HepG2 (cell line): ENCODE data around the gene LBR. TPM values are rescaled to one million over a fixed set of nuclear protein-coding genes. Genes with fewer than 3 reads are reported as not detected.

Experiments used
- ATAC-seq: fragments of 200-7000 bp; cut with Tn5 transposase; 3 replicates; pipeline ENCODE4 v1.9.1; 2020; ENCODE audit warnings: mild to moderate bottlenecking, moderate library complexity
- BruUV-seq: library from RNA; stranded (reverse); fragments of 400-500 nt; replicated peaks from 2 replicates; lab custom pipeline; 2021; lab: Mats Ljungman, UMichigan
- CTCF ChIA-PET: fragments of 300-600 bp; formaldehyde crosslinking; extraction: SDS; loops from one replicate; lab custom pipeline; 2021; ENCODE audit warnings: low total read pairs, inconsistent platforms, low intra/inter-chr PET ratio; lab: Yijun Ruan, JAX
- POLR2A ChIA-PET: fragments of 350-600 bp; sonication (Branson Sonifier 250); formaldehyde crosslinking; loops from one replicate; lab custom pipeline; 2020; ENCODE audit warnings: antibody characterized with exemption, inconsistent platforms; lab: Yijun Ruan, JAX
- DNase-seq: peaks from one replicate; pipeline ENCODE4 v3.0.0-alpha.2; 2015; ENCODE audit warnings: low spot score
- FAIRE-seq: peaks from 3 replicates; lab custom pipeline; 2011; peaks lifted over from hg19 to GRCh38; lab: Jason Lieb, UNC
- H2AFZ ChIP-seq: one replicate; pipeline ENCODE4 v1.6.1; 2011; ENCODE audit warnings: low read length, inconsistent platforms
- H3K27ac ChIP-seq: fragments of 300-600 bp; 3 replicates; pipeline ENCODE4 v1.8.0; 2011; ENCODE audit warnings: mixed run types, mild to moderate bottlenecking, mixed read lengths, low read length, inconsistent platforms; ENCODE audit not compliant: insufficient read depth; ENCODE audit errors: extremely low read length
- H3K27me3 ChIP-seq, 2 experiments: fragments of 200-600 bp in 1 of 2; 2 replicates in 1 of 2; 3 replicates in 1 of 2; pipeline versions ENCODE4 v1.6.0 to v1.8.0; 2011; ENCODE audit warnings: low read length in 2 of 2, mild to moderate bottlenecking in 2 of 2, moderate library complexity in 2 of 2, inconsistent platforms in 1 of 2; ENCODE audit not compliant: insufficient read depth in 2 of 2, control insufficient read depth in 1 of 2
- H3K36me3 ChIP-seq, 2 experiments: fragments of 200-600 bp in 1 of 2; replicated peaks in 1 of 2; 2 replicates in 1 of 2; 3 replicates in 1 of 2; pipeline versions ENCODE4 v1.5.1 to v1.8.0; 2011; ENCODE audit warnings: low read length in 2 of 2, inconsistent platforms in 1 of 2; ENCODE audit not compliant: insufficient read depth in 2 of 2, control insufficient read depth in 1 of 2
- H3K4me1 ChIP-seq: 2 replicates; pipeline ENCODE4 v1.5.1; 2012; ENCODE audit warnings: low read length, inconsistent platforms; ENCODE audit not compliant: insufficient read depth
- H3K4me2 ChIP-seq: 2 replicates; pipeline ENCODE4 v1.6.0; 2011; ENCODE audit warnings: low read depth, low read length, inconsistent platforms
- H3K4me3 ChIP-seq, 3 experiments: fragments of 200-600 bp in 1 of 3; sonication (generic), shearing (Covaris generic) in 1 of 3; replicated peaks in 1 of 3; 2 replicates each; pipeline ENCODE4 v1.5.1; 2011 to 2016; ENCODE audit warnings: low read length in 3 of 3, inconsistent platforms in 2 of 3, low read depth in 2 of 3, mild to moderate bottlenecking in 2 of 3, control low read depth in 1 of 3, mixed read lengths in 1 of 3; ENCODE audit not compliant: insufficient read depth in 1 of 3
- H3K79me2 ChIP-seq: one replicate; pipeline ENCODE4 v1.6.1; 2011; ENCODE audit warnings: low read length, inconsistent platforms; ENCODE audit not compliant: insufficient read depth
- H3K9ac ChIP-seq: 2 replicates; pipeline ENCODE4 v1.6.0; 2011; ENCODE audit warnings: mild to moderate bottlenecking, low read depth, low read length, inconsistent platforms; ENCODE audit not compliant: insufficient read depth
- H3K9me3 ChIP-seq: 2 replicates; pipeline ENCODE4 v1.5.1; 2012; ENCODE audit warnings: mild to moderate bottlenecking, low read length
- H4K20me1 ChIP-seq: 2 replicates; pipeline ENCODE4 v1.6.0; 2011; ENCODE audit warnings: inconsistent platforms, mild to moderate bottlenecking, low read length, moderate library complexity; ENCODE audit not compliant: insufficient read depth
- ATF1 ChIP-seq: IDR thresholded peaks from 2 replicates; pipeline ENCODE4 v1.6.1; 2016; ENCODE audit warnings: mild to moderate bottlenecking, control low read depth
- CBFB ChIP-seq: sonication (generic); formaldehyde crosslinking; IDR thresholded peaks from 2 replicates; pipeline ENCODE4 v1.4.0; 2020; ENCODE audit warnings: missing genetic modification reagents
- KLF12 ChIP-seq: sonication (generic); formaldehyde crosslinking; IDR thresholded peaks from 2 replicates; pipeline ENCODE4 v1.4.0; 2020; ENCODE audit warnings: missing genetic modification reagents, borderline replicate concordance
- MAFK ChIP-seq, 2 experiments: IDR thresholded peaks in 1 of 2; conservative IDR thresholded peaks in 1 of 2; 2 replicates each; pipeline ENCODE4 v1.6.1; 2011; ENCODE audit warnings: improper control_type of control experiment in 2 of 2, low read length in 2 of 2
- PLRG1 ChIP-seq: fragments of 450-650 bp; conservative IDR thresholded peaks from 2 replicates; pipeline ENCODE4 v1.6.1; 2016
- SRY ChIP-seq: sonication (generic); formaldehyde crosslinking; IDR thresholded peaks from 2 replicates; pipeline ENCODE4 v1.8.0; 2022; ENCODE audit warnings: mild to moderate bottlenecking, missing genetic modification reagents
- TOPORS ChIP-seq: sonication (generic); formaldehyde crosslinking; IDR thresholded peaks from 2 replicates; pipeline ENCODE4 v1.8.0; 2023; ENCODE audit warnings: mild to moderate bottlenecking, missing genetic modification reagents
- ZBTB20 ChIP-seq: sonication (generic); formaldehyde crosslinking; IDR thresholded peaks from 2 replicates; pipeline ENCODE4 v1.8.1; 2023; ENCODE audit warnings: missing genetic modification reagents, low read depth, mild to moderate bottlenecking, borderline replicate concordance
- ZNF503 ChIP-seq: sonication (generic); formaldehyde crosslinking; IDR thresholded peaks from 2 replicates; pipeline ENCODE4 v1.4.0; 2020; ENCODE audit warnings: missing genetic modification reagents
- ZNF710 ChIP-seq: sonication (generic); formaldehyde crosslinking; IDR thresholded peaks from 2 replicates; pipeline ENCODE4 v1.5.0; 2020; ENCODE audit warnings: mild to moderate bottlenecking, missing genetic modification reagents, borderline replicate concordance
- ZNF766 ChIP-seq: sonication (generic); formaldehyde crosslinking; IDR thresholded peaks from 2 replicates; pipeline ENCODE4 v1.5.0; 2020; ENCODE audit warnings: missing genetic modification reagents, borderline replicate concordance
- ZNF792 ChIP-seq: IDR thresholded peaks from 2 replicates; pipeline ENCODE4 v1.6.1; 2016
- ZNF816 ChIP-seq: sonication (generic); formaldehyde crosslinking; IDR thresholded peaks from 2 replicates; pipeline ENCODE4 v1.8.0; 2022; ENCODE audit warnings: missing genetic modification reagents, mild to moderate bottlenecking, borderline replicate concordance
- ZSCAN20 ChIP-seq: sonication (generic); formaldehyde crosslinking; IDR thresholded peaks from 2 replicates; pipeline ENCODE4 v1.4.0; 2020; ENCODE audit warnings: missing genetic modification reagents, mild to moderate bottlenecking, borderline replicate concordance
- WGBS: methylation state at CpG from one replicate; pipeline ENCODE4 v1.1.6; 2017; ENCODE audit warnings: low lambda C conversion rate; 5-methylcytosine and 5-hydroxymethylcytosine counted together
- in situ Hi-C: cut with HindIII; loops from 2 replicates; pipeline ENCODE4 v1.10.0; 2017; ENCODE audit warnings: low pct_unique_long_range_greater_than_20kb; ENCODE audit not compliant: extremely low pct_ligation_motif_present
- intact Hi-C: fragments of 100-400 bp; cut with micrococcal nuclease; formaldehyde crosslinking; loops from one replicate; pipeline ENCODE4 v1.10.0; 2022; ENCODE audit not compliant: unreplicated experiment
- polyA plus RNA-seq, 8 experiments: library from polyadenylated mRNA; depleted of rRNA in 3 of 8; stranded (reverse) in 7 of 8; unstranded in 1 of 8; fragments of >200 nt; fragmentation: Illumina TruSeq in 4 of 8; extraction: Trizol in 4 of 8; gene quantifications; 2 replicates each; pipeline versions ENCODE4 v1.2.1 to v1.2.3, GENCODE V29; 2011 to 2016; ENCODE audit warnings: low read depth in 4 of 8, missing spikeins in 1 of 8, mixed read lengths in 1 of 8; ENCODE audit not compliant: insufficient read depth in 1 of 8
- total RNA-seq, 5 experiments: library from RNA; depleted of rRNA; stranded (reverse); fragments of >200 nt; fragmentation: Illumina TruSeq; extraction: Trizol; gene quantifications; 2 replicates each; pipeline ENCODE4 v1.2.3, GENCODE V29; 2016; ENCODE audit warnings: low read depth in 1 of 5

LBR gene
- total and polyA plus RNA-seq, 2 of the 13 experiments (the other 11 are each of a cell fraction or from before 2014, with no cell fraction given) = 38.9 to 76.7 TPM

GRCh38 chr1:225355863-225356262, 72.0 kb downstream of the LBR start:
- no peak overlapping the region for H3K9ac ChIP-seq
- no peak overlapping the region for H2AFZ ChIP-seq
- DNase-seq (no peak), ATAC-seq (no peak), FAIRE-seq (no peak)
- no peak overlapping the region for H3K27ac ChIP-seq
- POLR2A ChIA-PET = no interaction called here
- H3K4me3 ChIP-seq = no peak overlapping the region
- no TSS peak for BruUV-seq
- H3K36me3 ChIP-seq = no peaks in the 10 kb centered on the region
- WGBS = 42% methylated on average over 1 of the region's 1 CpG
- in situ Hi-C loops = no loop called here
- CTCF ChIA-PET = no interaction called here
- TF ChIP-seq KLF12 (CRISPR knock-in tag) (no peak), PLRG1 (no peak), ZNF766 (CRISPR knock-in tag) (no peak), TOPORS (CRISPR knock-in tag) (no peak), ZNF792 (CRISPR knock-in tag) (no peak), ZSCAN20 (CRISPR knock-in tag) (no peak), MAFK (conservative IDR thresholded peaks at IDR 0.05 in 1 of 2, IDR thresholded peaks at IDR 0.05 in 1 of 2; ENCODE audit: low read length in 2 of 2) (no peak), ZNF816 (CRISPR knock-in tag) (no peak), ZNF710 (CRISPR knock-in tag) (no peak), CBFB (no peak), ZNF503 (CRISPR knock-in tag) (no peak), SRY (no peak), ATF1 (CRISPR knock-in tag) (no peak), ZBTB20 (CRISPR knock-in tag) (no peak)
- no peaks in the 10 kb centered on the region for H4K20me1 ChIP-seq
- H3K9me3 ChIP-seq = no peaks in the 10 kb centered on the region
- no peaks in the 10 kb centered on the region for H3K4me1 ChIP-seq
- no peak overlapping the region for H3K4me2 ChIP-seq
- intact Hi-C loops = no loop called here
- H3K79me2 ChIP-seq = no peaks in the 10 kb centered on the region
- H3K27me3 ChIP-seq = no peaks in the 10 kb centered on the region
